Measurements from ENCODE around the gene SART3. TPM values are rescaled to one million over a fixed set of nuclear protein-coding genes. Genes with fewer than 3 reads are reported as not detected.

The SART3 gene
- total and polyA plus RNA-seq, 10 of the 15 experiments (the other 5 are each of a cell fraction or from before 2014, with no cell fraction given), result 8.8 to 179 (median 54.9) TPM

DNA sequence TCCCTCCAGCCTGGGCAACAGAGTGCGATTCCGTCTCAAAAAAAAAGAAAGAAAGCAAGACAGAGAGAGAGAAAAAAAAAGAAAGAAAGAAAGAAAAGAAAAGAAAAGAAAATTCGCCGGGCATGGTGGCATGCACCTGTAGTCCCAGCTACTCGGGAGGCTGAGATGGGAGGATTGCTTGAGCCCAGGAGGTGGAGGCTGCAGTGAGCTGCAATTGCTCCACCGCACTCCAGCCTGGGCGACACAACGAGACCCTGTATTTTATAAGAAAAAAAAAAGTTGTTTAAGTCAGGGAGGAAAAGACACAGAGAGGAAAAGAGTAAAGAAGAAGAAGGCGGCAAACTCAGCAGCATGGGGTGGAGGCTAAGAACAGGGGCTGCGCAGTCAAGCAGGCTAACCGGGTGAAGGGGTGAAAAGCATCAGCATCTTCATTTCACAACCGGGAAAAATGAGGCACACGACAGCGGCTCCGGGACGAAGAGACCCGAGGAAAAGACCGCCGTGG lies 46.5 kb downstream of the SART3 start:
- H3K9ac ChIP-seq (ENCODE audit: control insufficient read depth, insufficient read depth, low read length), result peak overlapping the region; percentile 42; the same call in 1 of the 2 replicates
- intact Hi-C loops (cut with micrococcal nuclease; ENCODE audit: unreplicated experiment), result loop anchor here (5.0 to 10.0 kb wide), 3 partner anchors 150 to 597 kb away; no protein-coding TSS in a partner anchor
- DNase-seq (ENCODE audit: low read depth, low spot score), result no peak
- ChIA-PET CTCF (interaction anchor here (1.0 to 3.4 kb wide), 2 partner anchors 103 to 524 kb away, joined by 5 to 21 read pairs; no protein-coding TSS in a partner anchor), SMC1A (ENCODE audit: uncharacterized antibody, unreplicated experiment) (interaction anchor here (0.6 kb wide), 1 partner anchor 54 kb away, joined by 3 read pairs; no protein-coding TSS in a partner anchor), RAD21 (ENCODE audit: unreplicated experiment) (interaction anchor here (1.0 kb wide), 1 partner anchor 578 kb away, joined by 3 read pairs; the partner anchor contains the start of gene ALKBH2), POLR2A (no interaction called here)
- peaks cover under 1% of the 10 kb centered on the region; the same call in 1 of the 2 replicates for H4K20me1 ChIP-seq (ENCODE audit: control insufficient read depth, insufficient read depth)
- 19% methylated on average over 19 of the region's 19 CpGs for WGBS (ENCODE audit: insufficient coverage, insufficient replicate concordance, low lambda C conversion rate, missing lambda C conversion rate)
- TF ChIP-seq NBN (IDR thresholded peaks at IDR 0.05), result peak; percentile 52; the same call in 1 of the 2 replicates
- TF ChIP-seq, protein P1, sequence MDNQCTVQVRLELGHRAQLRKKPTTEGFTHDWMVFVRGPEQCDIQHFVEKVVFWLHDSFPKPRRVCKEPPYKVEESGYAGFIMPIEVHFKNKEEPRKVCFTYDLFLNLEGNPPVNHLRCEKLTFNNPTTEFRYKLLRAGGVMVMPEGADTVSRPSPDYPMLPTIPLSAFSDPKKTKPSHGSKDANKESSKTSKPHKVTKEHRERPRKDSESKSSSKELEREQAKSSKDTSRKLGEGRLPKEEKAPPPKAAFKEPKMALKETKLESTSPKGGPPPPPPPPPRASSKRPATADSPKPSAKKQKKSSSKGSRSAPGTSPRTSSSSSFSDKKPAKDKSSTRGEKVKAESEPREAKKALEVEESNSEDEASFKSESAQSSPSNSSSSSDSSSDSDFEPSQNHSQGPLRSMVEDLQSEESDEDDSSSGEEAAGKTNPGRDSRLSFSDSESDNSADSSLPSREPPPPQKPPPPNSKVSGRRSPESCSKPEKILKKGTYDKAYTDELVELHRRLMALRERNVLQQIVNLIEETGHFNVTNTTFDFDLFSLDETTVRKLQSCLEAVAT (IDR thresholded peaks at IDR 0.05), result peak; percentile 49; the same call in 1 of the 2 replicates
- no peak for TF ChIP-seq BMI1 (IDR thresholded peaks at IDR 0.05; ENCODE audit: borderline replicate concordance)
- peaks cover 23% of the 10 kb centered on the region for H3K4me1 ChIP-seq (ENCODE audit: control insufficient read depth, insufficient read depth, low read length)
- H3K27ac ChIP-seq (ENCODE audit: control insufficient read depth, insufficient read depth), result peak overlapping the region; percentile 34
- no peaks in the 10 kb centered on the region for H3K27me3 ChIP-seq (replicated peaks in 1 of 2; ENCODE audit: control insufficient read depth in 2 of 2, insufficient read depth in 2 of 2, low read length in 1 of 2)
- H3K4me2 ChIP-seq (ENCODE audit: control insufficient read depth, insufficient read depth), result peak overlapping the region; percentile 26
- FAIRE-seq, result no peak
- peak overlapping the region; percentile 90 for H2AFZ ChIP-seq (ENCODE audit: control insufficient read depth, low read depth, low read length)
- no peaks in the 10 kb centered on the region for H3K9me3 ChIP-seq (replicated peaks; ENCODE audit: control insufficient read depth, insufficient read depth, low read length)
- in situ Hi-C loops (cut with MboI), result loop anchor here (25.0 kb wide), 1 partner anchor 827 kb away; the partner anchor contains the start of gene PWP1
- H3K4me3 ChIP-seq, result peak overlapping the region; percentile 66
- peaks cover 16% of the 10 kb centered on the region for H3K79me2 ChIP-seq (ENCODE audit: control insufficient read depth, insufficient read depth, low read length)
- TSS peak; percentile 41 for BruUV-seq (replicated peaks)
- H3K36me3 ChIP-seq (ENCODE audit: control insufficient read depth in 2 of 2, insufficient read depth in 2 of 2, low read length in 1 of 2), result peaks cover 16 to 18% of the 10 kb centered on the region in 2 experiments
- peak; percentile 8 for ATAC-seq

Measured in GM12878 (cell line).